ENCODE measurements around the gene SIGLEC7.

SIGLEC7 gene

GRCh38 chr19:51200071-51200666 lies 58.1 kb downstream of the SIGLEC7 start:
- no peak overlapping the region for H3K4me3 ChIP-seq (ENCODE audit: low read depth, low read length)

GRCh38 chr19:51201712-51202111 lies 59.6 kb downstream of the SIGLEC7 start:
- H3K4me3 ChIP-seq (ENCODE audit: low read depth, low read length): no peak overlapping the region
